GM21360 (cell line): ENCODE data around the gene RBM6.
A peak's percentile ranks its signal among the peaks of the same experiment; 100 is the strongest.
"Not testable (repeated sequence)": the region's sequence is repeated elsewhere in the genome, so short reads cannot be mapped to it uniquely, and the experiment has no call there.

Experiments used
- ATAC-seq: cut with Tn5 transposase; IDR thresholded peaks from one replicate; pipeline ENCODE4 v1.9.1; 2021; ENCODE audit warnings: mild to moderate bottlenecking, moderate library complexity; ENCODE audit not compliant: unreplicated experiment

RBM6 gene

DNA sequence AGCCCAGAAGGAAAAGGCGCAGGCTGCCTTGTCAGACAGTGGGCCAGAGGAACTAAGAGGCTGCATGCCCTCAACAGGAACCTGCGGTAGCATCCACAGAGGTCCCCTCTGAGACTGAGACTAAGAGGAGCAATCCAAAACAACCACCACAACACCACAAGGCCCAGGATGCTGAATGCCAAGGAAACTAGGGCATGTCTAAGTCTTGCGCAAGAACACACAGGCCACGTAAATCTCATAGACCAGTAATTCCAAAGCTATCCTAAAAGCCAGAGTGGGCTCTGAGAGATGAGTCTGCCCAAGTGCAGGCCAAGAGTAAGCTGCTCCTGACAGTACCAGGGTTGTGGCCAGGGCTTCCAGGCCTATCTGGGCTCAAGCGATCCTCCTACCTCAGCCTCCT, 23.3 kb upstream of the RBM6 start:
- ATAC-seq, result no peak

DNA sequence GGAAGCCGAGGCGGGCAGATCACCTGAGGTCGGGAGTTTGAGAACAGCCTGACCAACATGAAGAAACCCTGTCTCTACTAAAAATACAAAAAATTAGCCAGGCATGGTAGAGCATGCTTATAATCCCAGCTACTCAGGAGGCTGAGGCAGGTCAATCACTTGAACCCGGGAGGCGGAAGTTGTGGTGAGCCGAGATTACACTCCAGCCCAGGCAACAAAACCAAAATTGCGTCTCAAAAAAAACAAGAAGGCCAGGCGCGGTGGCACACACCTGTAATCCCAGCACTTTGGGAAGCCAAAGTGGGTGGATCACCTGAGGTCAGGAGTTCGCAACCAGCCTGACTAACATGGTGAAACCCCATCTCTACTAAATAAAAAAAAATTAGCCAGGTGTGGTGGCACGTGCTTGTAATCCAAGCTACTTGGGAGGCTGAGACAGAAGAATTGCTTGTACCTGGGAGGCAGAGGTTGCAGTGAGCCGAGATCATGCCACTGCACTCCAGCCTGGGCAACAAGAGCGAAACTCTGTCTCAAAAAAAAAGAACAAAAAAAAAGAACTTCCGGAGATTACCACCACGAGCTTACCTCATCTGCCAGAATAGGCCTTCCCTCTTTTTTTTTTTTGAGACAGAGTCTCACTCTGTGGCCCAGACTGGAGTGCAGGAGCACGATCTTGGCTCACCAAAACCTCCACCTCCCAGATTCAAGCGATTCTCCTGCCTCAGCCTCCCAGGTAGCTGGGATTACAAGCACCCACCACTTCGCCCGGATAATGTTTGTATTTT, 22.0 kb upstream of the RBM6 start:
- not testable (repeated sequence) for ATAC-seq

DNA sequence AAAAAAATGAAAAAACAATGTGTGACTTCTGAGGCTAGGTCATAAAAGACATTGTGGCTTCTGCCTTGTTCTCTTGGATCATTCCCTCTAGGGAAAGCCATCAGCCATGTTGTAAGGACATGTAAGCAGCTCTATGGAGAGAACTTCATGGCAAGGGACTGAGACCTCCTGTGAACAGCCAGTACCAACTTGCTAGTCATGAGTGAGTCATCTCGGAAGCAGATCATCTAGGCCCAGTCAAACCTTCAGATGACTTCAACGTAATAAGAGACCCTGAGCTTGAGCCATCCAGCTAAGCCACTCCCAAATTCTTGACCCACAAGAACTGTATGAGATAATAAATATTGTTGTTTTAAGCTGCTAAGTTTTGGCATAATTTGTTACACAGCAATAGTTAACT, 15.3 kb upstream of the RBM6 start:
- ATAC-seq, result no peak

DNA sequence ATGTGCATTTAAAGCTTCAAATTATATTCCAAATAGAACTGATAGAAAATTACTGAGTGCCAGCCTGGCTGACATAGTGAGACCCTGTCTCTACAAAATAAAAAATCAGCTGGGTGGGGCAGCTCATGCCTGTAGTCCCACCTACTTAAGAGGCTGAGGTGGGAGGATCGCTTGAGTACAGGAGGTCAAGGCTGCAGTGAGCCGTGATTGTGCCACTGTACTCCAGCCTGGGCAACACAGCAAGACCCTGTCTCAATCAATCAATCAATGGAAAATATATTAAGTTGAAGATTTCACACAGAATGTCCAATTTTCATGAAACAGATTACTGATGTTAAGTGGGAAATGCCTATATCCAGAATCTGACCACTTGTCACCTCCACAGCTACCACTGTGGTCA, 14.5 kb upstream of the RBM6 start:
- no peak for ATAC-seq

DNA sequence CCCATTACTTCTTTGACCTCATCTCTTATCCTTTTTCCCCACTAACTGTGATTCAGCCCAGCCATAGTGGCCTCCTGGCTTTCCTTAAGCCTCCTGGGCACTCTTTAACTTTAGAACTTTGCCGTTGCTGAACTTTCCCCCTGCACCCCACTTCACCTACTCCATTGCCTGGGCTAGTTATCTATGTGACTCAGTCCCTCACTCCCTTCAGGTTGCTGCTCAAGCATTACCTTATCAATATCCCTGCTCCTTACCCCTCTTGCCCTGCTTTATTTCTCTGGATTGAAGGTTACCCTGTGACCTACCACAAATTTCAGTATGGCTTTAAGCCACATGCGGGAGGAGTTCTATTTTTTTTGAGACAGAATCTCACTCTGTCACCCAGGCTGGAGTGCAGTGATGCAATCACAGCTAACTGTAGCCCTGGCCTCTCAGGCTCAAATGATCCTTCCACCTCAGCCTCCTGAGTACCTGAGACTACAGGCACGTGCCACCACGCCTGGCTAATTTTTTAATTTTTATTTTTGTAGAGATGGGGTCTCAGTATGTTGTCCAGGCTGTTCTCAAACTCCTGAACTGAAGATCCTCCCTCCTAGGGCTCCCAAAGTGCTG, 13.7 kb upstream of the RBM6 start:
- ATAC-seq, result no peak

DNA sequence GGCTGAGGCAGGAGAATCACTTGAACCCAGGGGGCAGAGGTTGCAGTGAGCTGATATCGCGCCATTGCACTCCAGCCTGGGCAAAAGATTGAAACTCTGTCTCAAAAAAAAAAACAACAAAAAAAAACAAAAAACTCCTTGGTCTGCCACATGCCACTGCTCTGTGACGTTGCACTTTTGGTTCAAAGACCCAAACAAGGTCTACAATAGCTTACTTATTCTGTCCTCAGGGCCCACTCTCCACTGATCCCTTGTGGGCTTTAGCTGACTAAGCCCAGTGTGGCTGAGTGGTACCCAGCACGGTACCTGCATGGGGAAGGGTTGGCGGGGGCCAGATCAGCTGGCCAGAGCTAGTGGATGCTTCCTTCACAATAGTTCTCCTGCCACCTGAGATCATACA, 12.2 kb upstream of the RBM6 start:
- no peak for ATAC-seq

DNA sequence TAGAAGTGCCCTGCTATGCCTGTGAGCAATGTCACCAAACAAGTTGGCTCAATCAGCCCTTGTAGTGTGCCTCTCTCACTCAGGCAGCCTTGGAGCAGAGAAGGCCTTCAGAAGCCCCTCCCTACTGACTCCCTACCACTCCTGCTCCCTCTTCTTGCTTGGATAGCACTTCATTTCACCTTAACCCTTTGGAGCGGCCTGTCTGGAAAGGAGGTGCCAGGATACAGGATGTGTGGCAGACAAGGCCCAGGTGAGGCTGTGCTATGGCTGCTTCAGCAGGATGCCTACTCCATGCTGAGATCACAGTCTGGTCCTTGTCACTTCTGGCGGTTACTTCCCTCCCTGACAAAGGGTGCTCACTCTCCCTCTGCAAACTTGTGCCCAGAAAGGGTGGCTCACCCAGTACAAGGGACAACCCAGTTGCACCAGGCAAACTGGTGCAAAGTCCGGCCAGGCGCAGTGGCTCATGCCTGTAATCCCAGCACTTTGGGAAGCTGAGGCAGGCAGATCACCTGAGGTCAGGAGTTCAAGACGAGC, 11.4 kb upstream of the RBM6 start:
- no peak for ATAC-seq

DNA sequence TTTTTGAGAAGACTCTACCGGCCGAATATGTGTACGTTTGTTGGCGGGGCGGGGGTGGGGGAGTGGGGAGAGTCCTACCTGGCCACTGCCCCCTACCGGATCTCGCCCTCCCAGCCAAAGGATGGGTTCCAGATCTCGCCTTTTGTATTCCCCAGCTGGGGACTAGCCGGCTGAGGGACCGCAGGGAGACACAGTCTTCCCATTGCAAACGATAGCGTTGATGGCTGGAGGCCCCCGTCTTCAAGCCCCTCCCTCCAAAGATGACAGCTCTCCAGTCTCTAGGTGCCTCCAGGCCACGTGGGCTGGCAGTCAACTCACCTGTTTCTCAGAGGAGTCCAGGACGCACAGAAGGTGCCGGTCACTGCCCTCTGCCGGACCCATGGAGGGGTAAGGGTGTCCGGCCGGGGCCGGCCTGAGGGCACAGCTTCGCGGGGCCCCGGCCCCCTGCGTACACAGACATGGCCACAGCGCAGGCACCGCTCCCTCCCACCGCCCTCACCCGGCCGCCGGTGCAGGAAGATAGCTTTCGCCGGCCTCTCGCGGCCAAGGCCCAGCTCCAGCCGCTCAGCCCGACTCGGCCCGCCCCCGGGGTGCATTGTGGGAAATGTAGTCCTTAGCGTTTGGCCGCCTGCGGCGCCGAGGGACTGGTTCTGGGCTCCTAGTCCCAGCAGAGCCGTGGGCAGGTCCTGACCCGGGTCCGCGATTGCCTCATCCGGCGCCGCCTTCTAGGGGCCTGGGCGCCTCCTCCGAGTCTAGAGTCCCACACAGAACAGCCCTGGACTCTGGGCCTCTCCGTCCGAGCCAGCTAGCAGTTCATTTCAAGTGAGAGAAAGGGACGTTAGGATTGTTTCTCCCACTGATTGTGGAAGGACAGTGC, 10.4 kb upstream of the RBM6 start, which contains the start of gene MON1A:
MON1A (minus strand) TSS at position 521 of the 877 bp plus-strand sequence. CDS start 16,465 bp downstream, outside the sequence.
- ATAC-seq, result peak; percentile 77

DNA sequence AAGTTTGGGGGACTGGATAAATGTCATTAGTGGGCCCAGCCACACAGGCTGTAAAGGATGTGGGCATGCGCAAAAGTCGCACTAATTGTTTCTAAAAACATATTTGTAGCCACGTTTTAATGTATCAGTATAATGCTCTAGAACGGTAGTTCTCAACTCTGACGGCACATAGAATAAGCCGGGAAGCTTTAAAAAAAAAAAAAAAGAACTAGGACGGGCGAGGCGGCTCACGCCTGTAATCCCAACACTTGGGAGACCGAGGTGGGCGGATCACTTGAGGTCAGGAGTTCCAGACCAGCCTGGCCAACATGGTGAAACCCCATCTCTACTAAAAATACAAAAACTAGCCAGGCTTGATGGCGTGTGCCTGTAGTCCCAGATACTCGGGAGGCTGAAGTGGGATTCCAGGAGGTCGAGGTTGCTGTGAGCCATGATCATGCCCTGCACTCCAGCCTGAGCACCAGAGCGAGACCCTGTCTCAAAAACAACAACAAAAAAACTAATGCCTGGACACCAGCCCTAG, 9.7 kb upstream of the RBM6 start:
- no peak for ATAC-seq

DNA sequence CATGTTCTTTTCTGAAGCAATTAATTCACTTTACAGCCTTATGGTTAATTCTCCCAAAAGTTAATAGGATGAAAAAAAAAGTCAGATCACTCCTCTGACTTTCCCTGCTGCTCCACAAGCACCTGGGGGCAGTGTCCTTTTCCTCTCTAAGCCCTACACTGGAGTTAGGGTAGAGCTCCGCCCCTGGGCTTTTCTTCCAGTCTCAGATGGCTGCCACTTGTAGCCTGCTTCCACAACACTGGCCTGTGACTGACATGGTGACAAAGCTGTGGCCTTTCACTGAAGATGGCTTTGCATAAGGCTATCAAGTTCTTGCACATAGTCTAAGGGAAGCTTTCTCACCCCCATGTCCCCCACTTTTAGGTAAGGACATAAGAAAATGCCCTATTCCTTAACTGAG, 9.0 kb upstream of the RBM6 start:
- no peak for ATAC-seq

DNA sequence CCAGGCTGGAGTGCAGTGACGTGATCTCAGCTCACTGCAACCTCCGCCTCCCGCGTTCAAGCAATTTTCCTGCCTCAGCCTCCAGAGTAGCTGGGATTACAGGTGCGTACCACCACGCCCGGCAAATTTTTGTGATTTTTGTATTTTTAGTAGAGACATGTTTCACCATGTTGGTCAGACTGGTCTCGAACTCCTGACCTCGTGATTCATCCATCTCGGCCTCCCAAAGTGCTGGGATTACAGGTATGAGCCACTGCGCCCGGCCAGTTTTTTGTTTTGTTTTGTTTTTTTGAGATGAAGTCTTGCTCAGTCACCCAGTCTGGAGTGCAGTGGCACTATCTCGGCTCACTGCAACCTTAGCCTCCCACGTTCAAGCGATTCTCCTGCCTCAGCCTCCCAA, 7.7 kb upstream of the RBM6 start:
- not testable (repeated sequence) for ATAC-seq

DNA sequence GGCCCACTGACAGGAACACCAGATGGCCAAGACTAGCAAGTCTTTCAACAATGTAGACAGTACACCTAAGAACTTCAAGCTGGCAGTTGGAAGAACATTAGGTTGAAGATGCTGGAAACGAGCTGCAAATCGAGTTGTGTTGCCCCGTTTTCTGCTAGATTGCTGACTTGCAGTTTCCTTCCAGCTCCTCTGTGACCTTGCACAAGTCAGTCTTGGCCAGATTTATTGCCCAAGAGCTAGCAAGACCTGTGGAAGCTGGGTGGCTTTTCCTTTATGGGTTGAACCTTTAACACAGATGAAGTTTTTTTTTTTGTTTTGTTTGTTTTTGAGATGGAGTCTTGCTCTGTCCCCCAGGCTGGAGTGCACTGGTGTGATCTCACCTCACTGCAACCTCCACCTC, 2.9 kb upstream of the RBM6 start:
- ATAC-seq, result no peak

DNA sequence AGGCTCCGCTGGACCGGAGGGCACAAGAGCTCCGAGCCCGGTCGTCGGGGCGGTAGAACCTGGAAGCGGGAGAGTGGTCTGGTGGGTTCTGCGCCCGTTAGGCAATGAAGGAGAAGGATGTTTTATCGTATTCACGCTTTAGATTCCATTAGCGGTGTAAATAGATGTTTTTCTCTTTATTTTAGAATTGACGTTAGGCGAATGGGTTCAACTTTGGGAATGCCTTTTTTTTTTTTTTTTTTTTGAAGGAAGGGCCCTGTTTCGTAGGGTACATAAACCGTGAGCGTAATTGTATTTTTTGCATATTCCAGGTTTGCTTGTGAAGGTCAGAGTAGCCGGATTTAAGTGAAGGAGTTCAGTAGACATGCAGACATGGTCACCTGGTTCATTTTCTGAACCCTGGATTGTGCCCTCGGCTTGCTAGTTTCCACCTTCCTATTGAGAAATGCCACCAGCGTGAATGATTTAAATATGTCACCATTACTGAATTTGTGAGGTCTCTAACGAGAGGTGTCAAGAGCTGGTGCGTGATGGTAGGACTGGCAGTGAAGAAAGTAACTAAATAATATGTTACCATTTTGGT, 808 bp downstream of the RBM6 start:
- no peak for ATAC-seq

DNA sequence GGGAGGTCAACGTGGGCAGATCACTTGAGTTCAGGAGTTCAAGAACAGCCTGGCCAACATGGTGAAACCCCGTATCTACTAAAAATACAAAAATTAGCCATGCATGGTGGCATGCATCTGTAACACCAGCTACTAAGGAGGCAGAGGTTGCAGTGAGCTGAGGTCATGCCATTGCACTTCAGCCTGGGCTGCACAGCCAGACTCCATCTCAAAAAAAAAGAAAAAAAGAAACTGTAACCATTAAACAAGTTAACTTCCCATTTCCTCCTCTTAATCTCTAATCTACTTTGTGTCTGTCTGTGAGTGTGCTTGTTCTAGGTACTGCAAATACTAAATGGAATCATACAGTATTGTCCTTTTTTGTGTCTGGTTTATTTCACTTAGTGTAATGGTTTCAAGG, 2.7 kb downstream of the RBM6 start:
- ATAC-seq, result no peak

DNA sequence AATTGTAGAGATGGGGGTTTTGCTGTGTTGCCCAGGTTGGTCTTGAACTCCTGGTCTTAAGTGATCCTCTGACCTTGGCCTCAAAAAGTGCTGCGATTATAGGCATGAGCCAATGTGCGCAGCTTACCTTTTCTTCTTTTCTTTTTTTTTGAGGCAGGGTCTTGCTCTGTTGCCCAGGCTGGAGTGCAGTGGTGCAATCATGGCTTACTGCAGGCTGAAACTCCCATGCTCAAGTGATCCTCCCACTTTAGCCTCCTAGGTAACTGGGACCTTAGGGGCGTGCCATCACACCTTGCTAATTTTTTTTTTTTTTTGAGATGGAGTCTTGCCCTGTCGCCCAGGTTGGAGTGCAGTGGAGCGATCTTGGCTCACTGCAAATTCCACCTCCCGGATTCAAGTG, 13.0 kb downstream of the RBM6 start:
- no peak for ATAC-seq

DNA sequence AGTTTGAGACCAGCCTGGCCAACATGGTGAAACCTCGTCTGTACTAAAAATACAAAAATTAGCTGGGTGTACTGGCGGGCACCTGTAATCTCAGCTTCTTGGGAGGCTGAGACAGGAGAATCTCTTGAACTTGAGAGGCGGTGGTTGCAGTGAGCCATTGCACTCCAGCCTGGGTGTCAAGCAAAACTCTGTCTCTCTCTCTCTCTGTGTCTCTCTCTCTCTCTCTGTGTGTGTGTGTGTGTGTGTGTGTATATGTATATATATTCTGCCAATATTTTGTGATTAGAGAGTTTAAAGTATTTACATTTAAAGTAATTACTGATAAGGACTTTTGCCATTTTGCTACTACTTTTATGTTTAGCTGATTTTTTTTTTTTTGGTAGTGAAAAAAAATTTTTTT, 15.7 kb downstream of the RBM6 start:
- ATAC-seq, result no peak

DNA sequence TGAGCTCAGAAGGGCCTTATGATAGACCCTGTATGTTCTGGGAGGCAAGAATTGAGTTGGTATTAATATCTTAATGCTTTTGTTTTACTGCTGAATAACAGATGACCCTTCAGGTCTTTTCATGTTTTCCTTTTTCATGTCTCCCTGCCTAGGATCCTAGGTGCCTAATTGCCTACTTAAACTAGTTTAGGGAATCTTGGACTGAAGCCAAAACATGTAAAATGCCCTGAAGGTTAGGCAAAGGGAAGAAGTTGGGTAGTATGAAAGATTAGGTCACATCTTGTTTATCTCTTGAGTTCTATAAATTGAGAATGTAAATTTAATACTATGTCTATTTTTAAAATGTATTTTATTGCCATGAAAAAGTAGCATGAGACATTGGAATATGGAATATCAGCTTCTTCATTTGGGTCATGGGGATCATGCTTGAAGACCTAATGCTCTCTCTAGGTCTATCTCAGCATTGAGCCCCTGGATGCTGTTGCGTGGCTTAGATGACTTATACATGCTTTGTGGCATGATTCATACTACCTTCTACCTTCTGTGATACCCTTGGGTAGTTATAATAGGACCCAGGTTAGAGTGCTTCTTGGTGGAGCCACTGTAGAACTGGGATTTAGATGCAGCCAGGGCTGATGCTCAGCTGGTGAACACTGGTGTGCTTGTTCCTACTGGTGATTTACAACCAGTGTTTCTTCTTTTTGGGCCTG, 26.4 kb downstream of the RBM6 start:
- no peak for ATAC-seq

DNA sequence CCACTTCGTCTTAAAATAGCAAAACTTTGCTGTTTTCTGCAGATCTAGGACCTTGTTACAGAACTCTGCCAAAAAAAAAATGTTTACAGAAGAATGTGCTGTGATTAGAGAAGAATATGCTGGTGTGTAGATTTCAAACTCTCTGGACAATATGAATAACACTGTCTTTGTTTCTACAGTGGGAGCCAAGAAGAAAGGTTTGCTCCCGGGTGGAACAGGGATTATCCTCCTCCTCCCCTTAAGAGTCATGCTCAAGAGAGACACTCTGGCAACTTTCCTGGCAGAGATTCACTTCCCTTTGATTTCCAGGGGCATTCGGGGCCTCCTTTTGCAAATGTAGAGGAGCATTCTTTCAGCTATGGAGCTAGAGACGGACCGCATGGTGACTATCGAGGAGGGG, 27.3 kb downstream of the RBM6 start:
- ATAC-seq, result no peak

DNA sequence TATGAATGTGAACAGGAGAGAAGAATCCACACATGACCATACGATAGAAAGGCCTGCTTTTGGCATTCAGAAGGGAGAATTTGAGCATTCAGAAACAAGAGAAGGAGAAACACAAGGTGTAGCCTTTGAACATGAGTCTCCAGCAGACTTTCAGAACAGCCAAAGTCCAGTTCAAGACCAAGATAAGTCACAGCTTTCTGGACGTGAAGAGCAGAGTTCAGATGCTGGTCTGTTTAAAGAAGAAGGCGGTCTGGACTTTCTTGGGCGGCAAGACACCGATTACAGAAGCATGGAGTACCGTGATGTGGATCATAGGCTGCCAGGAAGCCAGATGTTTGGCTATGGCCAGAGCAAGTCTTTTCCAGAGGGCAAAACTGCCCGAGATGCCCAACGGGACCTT, 28.4 kb downstream of the RBM6 start:
- ATAC-seq, result no peak

DNA sequence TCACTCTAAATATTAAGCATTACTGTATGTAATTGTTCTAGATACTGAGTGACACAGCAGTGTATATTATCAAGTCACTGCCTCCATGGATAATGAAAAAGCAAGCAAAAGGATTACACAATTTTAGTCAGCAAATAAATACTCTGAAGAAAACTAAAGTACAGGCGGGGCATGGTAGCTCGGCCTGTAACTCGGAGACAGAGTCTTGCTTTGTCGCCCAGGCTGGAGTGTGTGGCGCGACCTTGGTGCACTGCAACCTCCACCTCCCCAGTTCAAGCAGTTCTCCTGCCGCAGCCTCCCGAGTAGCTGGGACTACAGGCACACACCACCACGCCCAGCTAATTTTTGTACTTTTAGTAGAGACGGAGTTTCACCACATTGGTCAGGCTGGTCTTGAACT, 32.7 kb downstream of the RBM6 start:
- ATAC-seq, result no peak
